Right lobe of liver (tissue), 4 donors: ENCODE results near the gene TMED8.

Experiments used
- CTCF ChIP-seq, 4 donors: fragments of 200-600 bp in 3 of 4; fragments of 450-650 bp in 1 of 4; IDR thresholded peaks; one replicate each; pipeline versions ENCODE4 v1.5.1 to v1.8.0; 2016 to 2022; ENCODE audit warnings: antibody characterized with exemption in 4 of 4, mild to moderate bottlenecking in 2 of 4
- POLR2A ChIP-seq: fragments of 450-650 bp; IDR thresholded peaks from one replicate; pipeline ENCODE4 v1.6.1; 2017; ENCODE audit warnings: antibody characterized with exemption, mild to moderate bottlenecking
- donor health status: DM: no; HTN: no; CAD: no.
- donor health status: DM: no; HTN: no; CAD: no.
- donor health status: DM: no; HTN: yes; CAD: no.

GRCh38 chr14:77306416-77306815 is 70.5 kb downstream of the TMED8 start:
- TF ChIP-seq CTCF (IDR thresholded peaks at IDR 0.05) (no peak), POLR2A (no peak)
